HG03342 (cell line): ENCODE results near the gene MYL4.
A peak's percentile ranks its signal among the peaks of the same experiment; 100 is the strongest.
"Not testable (repeated sequence)": the region's sequence is repeated elsewhere in the genome, so short reads cannot be mapped to it uniquely, and the experiment has no call there.

ENCODE experiments used
- ATAC-seq: cut with Tn5 transposase; IDR thresholded peaks from one replicate; pipeline ENCODE4 v1.9.1; 2021; ENCODE audit warnings: mild to moderate bottlenecking, moderate library complexity; ENCODE audit not compliant: unreplicated experiment

The MYL4 gene

GRCh38 chr17:47239967-47240651, 31.0 kb downstream of the MYL4 start:
- ATAC-seq = no peak

GRCh38 chr17:47240806-47241205, 31.7 kb downstream of the MYL4 start:
- ATAC-seq = no peak

GRCh38 chr17:47242648-47243047, 33.5 kb downstream of the MYL4 start:
- no peak for ATAC-seq

GRCh38 chr17:47243737-47244598, 34.8 kb downstream of the MYL4 start:
- no peak for ATAC-seq

- ATAC-seq = no peak
These were observed 35.5 kb downstream of the MYL4 start for GRCh38 chr17:47244697-47245096.

- ATAC-seq = no peak
These were observed 37.0 kb downstream of the MYL4 start for GRCh38 chr17:47246120-47246519.

- ATAC-seq = no peak
These were observed 41.7 kb downstream of the MYL4 start for GRCh38 chr17:47250855-47251254.

GRCh38 chr17:47251421-47251940, 42.3 kb downstream of the MYL4 start:
- no peak for ATAC-seq

GRCh38 chr17:47252209-47252608, 43.1 kb downstream of the MYL4 start:
- ATAC-seq = no peak

GRCh38 chr17:47252766-47253512, 43.8 kb downstream of the MYL4 start:
- ATAC-seq = no peak

GRCh38 chr17:47253541-47254402, 44.6 kb downstream of the MYL4 start, which contains the start of gene ITGB3:
Gene ITGB3 (plus strand): TSS chr17:47253827. CDS start chr17:47253862, 35 bp downstream.
- ATAC-seq = peak; percentile 78

- ATAC-seq = no peak
These were observed 45.3 kb downstream of the MYL4 start for GRCh38 chr17:47254403-47254943.

- no peak for ATAC-seq
These were observed 48.6 kb downstream of the MYL4 start for GRCh38 chr17:47257651-47258339.

GRCh38 chr17:47262586-47262985, 53.4 kb downstream of the MYL4 start:
- ATAC-seq = no peak

GRCh38 chr17:47264166-47264565, 55.0 kb downstream of the MYL4 start:
- ATAC-seq = no peak

- no peak for ATAC-seq
These were observed 56.9 kb downstream of the MYL4 start for GRCh38 chr17:47265983-47266541.

GRCh38 chr17:47266782-47267181, 57.6 kb downstream of the MYL4 start:
- ATAC-seq = no peak

GRCh38 chr17:47267354-47267828, 58.2 kb downstream of the MYL4 start:
- ATAC-seq = no peak

GRCh38 chr17:47268964-47269363, 59.8 kb downstream of the MYL4 start:
- not testable (repeated sequence) for ATAC-seq
